Skeletal muscle satellite cell (primary cell): ENCODE data around the gene AJAP1.

Experiments
- H3K27me3 ChIP-seq: 2 replicates; pipeline ENCODE4 v1.7.0; 2013; ENCODE audit warnings: low read length; ENCODE audit not compliant: control insufficient read depth, insufficient read depth
- H3K36me3 ChIP-seq: 2 replicates; pipeline ENCODE4 v1.7.0; 2013; ENCODE audit warnings: mild to moderate bottlenecking, control low read depth, low read length; ENCODE audit not compliant: insufficient read depth
- H3K4me1 ChIP-seq: 2 replicates; pipeline ENCODE4 v1.7.0; 2013; ENCODE audit warnings: low read length; ENCODE audit not compliant: control insufficient read depth, insufficient read depth
- H3K4me2 ChIP-seq: 2 replicates; pipeline ENCODE4 v1.7.0; 2013; ENCODE audit warnings: mild to moderate bottlenecking, low read length
- H3K4me3 ChIP-seq: 2 replicates; pipeline ENCODE4 v1.7.0; 2013; ENCODE audit warnings: low read length
- H3K9ac ChIP-seq: 2 replicates; pipeline ENCODE4 v1.7.0; 2013; ENCODE audit warnings: mild to moderate bottlenecking, low read depth, low read length, moderate library complexity
- H3K9me3 ChIP-seq: replicated peaks from 2 replicates; pipeline ENCODE4 v1.7.0; 2013; ENCODE audit warnings: mild to moderate bottlenecking, control low read depth, low read length

The AJAP1 gene

GRCh38 chr1:4634156-4634792, 20.1 kb upstream of the AJAP1 start:
- H3K9ac ChIP-seq = no peak overlapping the region

GRCh38 chr1:4634793-4635406, 19.5 kb upstream of the AJAP1 start:
- no peaks in the 10 kb centered on the region for H3K36me3 ChIP-seq
- no peak overlapping the region for H3K4me3 ChIP-seq
- H3K9me3 ChIP-seq = peaks cover 3% of the 10 kb centered on the region
- H3K27me3 ChIP-seq = no peaks in the 10 kb centered on the region
- no peak overlapping the region for H3K9ac ChIP-seq
- H3K4me2 ChIP-seq = no peak overlapping the region
- no peaks in the 10 kb centered on the region for H3K4me1 ChIP-seq

More at GRCh38 chr1:4634156-4634792, 20.1 kb upstream of the AJAP1 start:
- H3K4me3 ChIP-seq = no peak overlapping the region
- H3K4me1 ChIP-seq = no peaks in the 10 kb centered on the region
- no peaks in the 10 kb centered on the region for H3K36me3 ChIP-seq
- H3K4me2 ChIP-seq = no peak overlapping the region
- peaks cover 3% of the 10 kb centered on the region for H3K9me3 ChIP-seq
- H3K27me3 ChIP-seq = no peaks in the 10 kb centered on the region

- Histone ChIP-seq H3K4me3 (no peak overlapping the region), H3K36me3 (no peaks in the 10 kb centered on the region), H3K4me2 (no peak overlapping the region), H3K27me3 (no peaks in the 10 kb centered on the region), H3K4me1 (no peaks in the 10 kb centered on the region), H3K9ac (no peak overlapping the region), H3K9me3 (no peaks in the 10 kb centered on the region)
Measured at GRCh38 chr1:4636186-4636585, 18.2 kb upstream of the AJAP1 start.

- no peak overlapping the region for H3K4me3 ChIP-seq
- H3K4me1 ChIP-seq = no peaks in the 10 kb centered on the region
- no peaks in the 10 kb centered on the region for H3K9me3 ChIP-seq
- no peak overlapping the region for H3K4me2 ChIP-seq
- no peaks in the 10 kb centered on the region for H3K36me3 ChIP-seq
- no peak overlapping the region for H3K9ac ChIP-seq
- no peaks in the 10 kb centered on the region for H3K27me3 ChIP-seq
Measured at GRCh38 chr1:4636644-4637380, 17.6 kb upstream of the AJAP1 start.

- peaks cover 6% of the 10 kb centered on the region for H3K9me3 ChIP-seq
- no peak overlapping the region for H3K4me3 ChIP-seq
Measured at GRCh38 chr1:4637616-4638344, 16.6 kb upstream of the AJAP1 start.

GRCh38 chr1:4638345-4638729, 16.1 kb upstream of the AJAP1 start:
- H3K4me1 ChIP-seq = no peaks in the 10 kb centered on the region
- peaks cover 6% of the 10 kb centered on the region for H3K9me3 ChIP-seq
- no peak overlapping the region for H3K4me2 ChIP-seq

More at GRCh38 chr1:4637616-4638344, 16.6 kb upstream of the AJAP1 start:
- Histone ChIP-seq H3K36me3 (no peaks in the 10 kb centered on the region), H3K27me3 (no peaks in the 10 kb centered on the region), H3K9ac (no peak overlapping the region), H3K4me2 (no peak overlapping the region), H3K4me1 (no peaks in the 10 kb centered on the region)

GRCh38 chr1:4640931-4641330, 13.5 kb upstream of the AJAP1 start:
- Histone ChIP-seq H3K9me3 (peaks cover 7% of the 10 kb centered on the region), H3K4me2 (no peak overlapping the region), H3K9ac (no peak overlapping the region), H3K36me3 (no peaks in the 10 kb centered on the region), H3K4me3 (no peak overlapping the region), H3K27me3 (no peaks in the 10 kb centered on the region), H3K4me1 (no peaks in the 10 kb centered on the region)

More at GRCh38 chr1:4638345-4638729, 16.1 kb upstream of the AJAP1 start:
- Histone ChIP-seq H3K27me3 (no peaks in the 10 kb centered on the region), H3K4me3 (no peak overlapping the region), H3K36me3 (no peaks in the 10 kb centered on the region), H3K9ac (no peak overlapping the region)

GRCh38 chr1:4647391-4647790, 7.0 kb upstream of the AJAP1 start:
- Histone ChIP-seq H3K9me3 (peaks cover 14% of the 10 kb centered on the region), H3K27me3 (no peaks in the 10 kb centered on the region), H3K4me2 (no peak overlapping the region), H3K4me3 (no peak overlapping the region), H3K4me1 (no peaks in the 10 kb centered on the region), H3K9ac (no peak overlapping the region), H3K36me3 (no peaks in the 10 kb centered on the region)

- Histone ChIP-seq H3K4me3 (no peak overlapping the region), H3K27me3 (peaks cover 3% of the 10 kb centered on the region), H3K4me2 (no peak overlapping the region), H3K4me1 (no peaks in the 10 kb centered on the region), H3K9ac (no peak overlapping the region), H3K36me3 (no peaks in the 10 kb centered on the region), H3K9me3 (peaks cover 12% of the 10 kb centered on the region)
Measured at GRCh38 chr1:4648657-4649056, 5.8 kb upstream of the AJAP1 start.

- H3K4me3 ChIP-seq = no peak overlapping the region
- H3K4me2 ChIP-seq = no peak overlapping the region
- H3K36me3 ChIP-seq = no peaks in the 10 kb centered on the region
- no peak overlapping the region for H3K9ac ChIP-seq
- peaks cover 12% of the 10 kb centered on the region for H3K9me3 ChIP-seq
- peaks cover 7% of the 10 kb centered on the region for H3K27me3 ChIP-seq
- H3K4me1 ChIP-seq = no peaks in the 10 kb centered on the region
Measured at GRCh38 chr1:4650481-4650880, 3.9 kb upstream of the AJAP1 start.

GRCh38 chr1:4650981-4651380, 3.4 kb upstream of the AJAP1 start:
- H3K27me3 ChIP-seq = peaks cover 9% of the 10 kb centered on the region

More at GRCh38 chr1:4650981-4651380, 3.4 kb upstream of the AJAP1 start:
- H3K4me1 ChIP-seq = no peaks in the 10 kb centered on the region
- H3K4me3 ChIP-seq = no peak overlapping the region
- H3K36me3 ChIP-seq = no peaks in the 10 kb centered on the region
- no peak overlapping the region for H3K4me2 ChIP-seq
- H3K9me3 ChIP-seq = peaks cover 10% of the 10 kb centered on the region
- H3K9ac ChIP-seq = no peak overlapping the region
